ENCODE data around the gene SKA1. TPM values are rescaled to one million over a fixed set of nuclear protein-coding genes. Genes with fewer than 3 reads are reported as not detected.

The SKA1 gene
- total and polyA plus RNA-seq, 9 of the 15 experiments (the other 6 are each of a cell fraction or from before 2014, with no cell fraction given), result 27.8 to 67.2 (median 41.9) TPM

DNA sequence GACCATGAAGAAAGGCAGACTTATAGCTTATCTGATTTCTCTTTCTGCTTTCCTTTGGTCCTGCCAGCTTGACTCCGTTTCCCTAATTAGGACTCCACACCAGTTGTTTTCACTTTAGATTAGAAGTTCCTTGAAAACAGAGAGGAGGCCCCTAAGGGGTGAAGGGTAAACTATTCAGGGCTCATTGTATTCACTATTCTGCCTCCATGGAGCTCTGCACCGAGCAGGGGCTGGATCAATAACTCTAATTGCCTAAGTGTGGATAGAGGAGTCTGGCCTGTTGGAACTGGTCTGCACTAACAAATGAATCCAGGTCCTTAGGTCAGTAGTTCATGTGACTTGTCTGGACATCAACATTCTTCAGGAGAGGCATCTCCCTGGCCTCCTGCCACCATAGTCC lies 36.1 kb upstream of the SKA1 start (continued):
- TF ChIP-seq ZNF318 (IDR thresholded peaks at IDR 0.05; ENCODE audit: borderline replicate concordance in 1 of 2, low read depth in 1 of 2) (no peak), MTA1 (IDR thresholded peaks at IDR 0.05; ENCODE audit: borderline replicate concordance) (no peak), ZNF311 (CRISPR knock-in tag; IDR thresholded peaks at IDR 0.05) (no peak), ZNF699 (CRISPR knock-in tag; IDR thresholded peaks at IDR 0.05; ENCODE audit: insufficient replicate concordance) (no peak), MCM7 (IDR thresholded peaks at IDR 0.05) (no peak)
